A549 (cell line): ENCODE data around the gene KHDC4.

Experiments
- BCL3 ChIP-seq: fragments of >200 bp; sonication (Bioruptor Twin); formaldehyde crosslinking; IDR thresholded peaks from 3 replicates; pipeline ENCODE4 v1.6.1; 2016
- CEBPB ChIP-seq, 2 experiments: fragments of >200 bp in 1 of 2; sonication (Bioruptor Twin) in 1 of 2; formaldehyde crosslinking in 1 of 2; IDR thresholded peaks; 2 replicates each; pipeline ENCODE4 v1.6.1; 2012 to 2016
- CTCF ChIP-seq: fragments of >200 bp; sonication (Bioruptor Twin); formaldehyde crosslinking; IDR thresholded peaks from 3 replicates; pipeline ENCODE4 v1.5.1; 2016
- EP300 ChIP-seq, 2 experiments: fragments of >200 bp; sonication (Bioruptor Twin); formaldehyde crosslinking; IDR thresholded peaks; 2 replicates in 1 of 2; 3 replicates in 1 of 2; pipeline ENCODE4 v1.6.1; 2016 to 2017
- JUNB ChIP-seq: fragments of >200 bp; sonication (Bioruptor Twin); formaldehyde crosslinking; IDR thresholded peaks from 2 replicates; pipeline ENCODE4 v1.6.1; 2016
- MAX ChIP-seq: IDR thresholded peaks from 2 replicates; pipeline ENCODE4 v1.6.1; 2012
- NFE2L2 ChIP-seq: fragments of 150-350 bp; conservative IDR thresholded peaks from 2 replicates; pipeline ENCODE4 v1.6.1; 2014; ENCODE audit warnings: low read length
- PBX3 ChIP-seq: IDR thresholded peaks from 2 replicates; pipeline ENCODE4 v1.6.1; 2012
- POLR2A ChIP-seq: IDR thresholded peaks from 2 replicates; pipeline ENCODE4 v1.6.1; 2012; ENCODE audit warnings: mild to moderate bottlenecking, low read length
- POLR2AphosphoS2 ChIP-seq: conservative IDR thresholded peaks from 2 replicates; pipeline ENCODE4 v1.6.1; 2012; ENCODE audit warnings: low read length, improper control_type of control experiment, inconsistent platforms
- RAD21 ChIP-seq, 2 experiments: fragments of >200 bp in 1 of 2; sonication (Bioruptor Twin) in 1 of 2; formaldehyde crosslinking in 1 of 2; IDR thresholded peaks in 1 of 2; conservative IDR thresholded peaks in 1 of 2; 2 replicates in 1 of 2; 3 replicates in 1 of 2; pipeline ENCODE4 v1.6.1; 2012 to 2018; ENCODE audit warnings: inconsistent platforms in 1 of 2
- REST ChIP-seq: fragments of 200-600 bp; sonication (generic); IDR thresholded peaks from 2 replicates; pipeline ENCODE4 v1.6.1; 2016; ENCODE audit warnings: antibody characterized with exemption, mild to moderate bottlenecking, moderate library complexity

- TF ChIP-seq POLR2A (no peak), CEBPB (IDR thresholded peaks at IDR 0.05) (no peak), CTCF (no peak), JUNB (no peak), REST (no peak), EP300 (IDR thresholded peaks at IDR 0.05) (no peak), MAX (no peak), BCL3 (no peak), POLR2AphosphoS2 (no peak), PBX3 (no peak), NFE2L2 (no peak), RAD21 (conservative IDR thresholded peaks at IDR 0.05 in 1 of 2, IDR thresholded peaks at IDR 0.05 in 1 of 2) (no peak)
Measured at GRCh38 chr1:155931332-155932038, 2.7 kb downstream of the KHDC4 start.
